ENCODE results near the gene RPH3AL. TPM values are rescaled to one million over a fixed set of nuclear protein-coding genes. Genes with fewer than 3 reads are reported as not detected.

The RPH3AL gene
- total and polyA plus RNA-seq, 10 donors = 4.8 to 182 (median 49.1) TPM

DNA sequence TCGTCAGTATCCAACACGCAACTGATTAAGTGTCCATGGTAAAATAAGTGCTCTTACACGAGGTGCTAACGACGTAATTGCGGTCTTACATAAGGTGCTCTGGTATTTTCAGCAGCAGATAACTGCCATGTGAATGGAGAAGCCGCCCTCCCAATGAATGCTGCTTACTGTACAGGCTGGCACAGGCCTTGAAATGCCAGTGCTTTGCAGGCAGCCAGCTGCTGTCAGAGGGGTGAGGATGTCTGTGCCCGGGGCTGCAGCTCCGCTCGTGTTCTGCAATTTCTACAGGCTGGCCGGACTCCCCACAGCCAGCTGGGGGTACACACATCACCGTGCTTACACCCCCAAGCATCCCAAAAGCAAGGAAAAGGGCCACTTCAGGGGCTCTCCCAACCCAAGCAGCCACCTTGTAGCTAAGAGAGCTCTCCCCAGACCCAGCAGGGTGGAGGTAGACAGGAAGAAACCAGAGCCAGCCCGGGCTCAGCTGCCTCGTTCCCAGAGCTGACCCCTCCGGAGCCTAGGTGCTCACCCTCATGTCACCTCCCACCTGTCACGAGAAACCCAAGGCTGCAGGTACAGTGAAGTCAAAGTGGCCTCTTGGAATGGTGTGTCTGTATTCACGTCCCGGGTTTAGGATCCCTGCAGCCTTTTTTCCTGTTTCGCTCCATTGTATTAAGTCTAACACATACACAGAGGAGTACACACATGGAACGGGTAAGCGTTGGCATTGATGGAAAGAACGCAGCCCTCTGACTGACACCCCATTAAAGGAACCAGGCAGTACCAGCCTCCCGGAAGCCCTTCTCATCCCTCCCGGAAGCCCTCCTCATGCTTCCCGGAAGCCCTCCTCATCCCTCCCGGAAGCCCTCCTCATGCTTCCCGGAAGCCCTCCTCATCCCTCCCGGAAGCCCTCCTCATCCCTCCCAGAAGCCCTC is 27.2 kb upstream of the RPH3AL start:
- Histone ChIP-seq H3K36me3 (no peaks in the 10 kb centered on the region), H3K27ac (peak overlapping the region in 3 of 8 donors; percentile 24 to 39 (median 31)), H3K27me3 (replicated peaks in 1 of 7) (peaks cover 0 to 11% (median 0%) of the 10 kb centered on the region in 7 donors), H3K4me3 (no peak overlapping the region), H3K4me1 (peaks cover 0 to 21% (median 4%) of the 10 kb centered on the region in 6 donors), H3K9me3 (no peaks in the 10 kb centered on the region)
- peak; percentile 42 for DNase-seq
- TF ChIP-seq POLR2A (IDR thresholded peaks at IDR 0.05) (no peak), POLR2AphosphoS5 (IDR thresholded peaks at IDR 0.05) (no peak)
- TF ChIP-seq, protein P1, sequence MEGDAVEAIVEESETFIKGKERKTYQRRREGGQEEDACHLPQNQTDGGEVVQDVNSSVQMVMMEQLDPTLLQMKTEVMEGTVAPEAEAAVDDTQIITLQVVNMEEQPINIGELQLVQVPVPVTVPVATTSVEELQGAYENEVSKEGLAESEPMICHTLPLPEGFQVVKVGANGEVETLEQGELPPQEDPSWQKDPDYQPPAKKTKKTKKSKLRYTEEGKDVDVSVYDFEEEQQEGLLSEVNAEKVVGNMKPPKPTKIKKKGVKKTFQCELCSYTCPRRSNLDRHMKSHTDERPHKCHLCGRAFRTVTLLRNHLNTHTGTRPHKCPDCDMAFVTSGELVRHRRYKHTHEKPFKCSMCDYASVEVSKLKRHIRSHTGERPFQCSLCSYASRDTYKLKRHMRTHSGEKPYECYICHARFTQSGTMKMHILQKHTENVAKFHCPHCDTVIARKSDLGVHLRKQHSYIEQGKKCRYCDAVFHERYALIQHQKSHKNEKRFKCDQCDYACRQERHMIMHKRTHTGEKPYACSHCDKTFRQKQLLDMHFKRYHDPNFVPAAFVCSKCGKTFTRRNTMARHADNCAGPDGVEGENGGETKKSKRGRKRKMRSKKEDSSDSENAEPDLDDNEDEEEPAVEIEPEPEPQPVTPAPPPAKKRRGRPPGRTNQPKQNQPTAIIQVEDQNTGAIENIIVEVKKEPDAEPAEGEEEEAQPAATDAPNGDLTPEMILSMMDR (IDR thresholded peaks at IDR 0.05 in 8 of 11, conservative IDR thresholded peaks at IDR 0.05 in 3 of 11) = no peak
- intact Hi-C loops (cut with DNase I; ENCODE audit: low total_unique reads) = no loop called here
- 79 to 85% (median 85%) methylated on average over 23 to 28 of the region's 28 CpGs for WGBS, 5 donors

DNA sequence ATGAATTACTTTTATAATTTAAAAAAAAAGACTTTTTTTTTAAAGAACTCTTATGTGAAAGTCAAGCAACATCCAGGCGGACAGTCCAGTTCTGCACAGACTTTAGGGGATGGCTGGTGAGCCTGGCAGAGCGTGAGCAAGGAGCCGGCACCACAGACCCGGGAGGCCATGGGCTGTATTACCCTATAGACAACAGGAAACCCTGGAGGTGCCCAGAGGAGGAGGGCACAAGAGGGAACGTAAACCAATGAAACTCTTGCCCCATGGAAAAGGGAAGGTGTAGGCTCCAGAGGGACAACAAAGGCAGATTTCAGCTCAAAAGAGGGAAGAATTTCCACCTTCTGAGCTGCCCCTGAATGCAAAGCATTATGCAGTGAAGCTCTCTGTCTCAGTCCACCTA is 25.5 kb upstream of the RPH3AL start:
- H3K27me3 ChIP-seq (replicated peaks in 1 of 7) = no peaks in the 10 kb centered on the region
- no peaks in the 10 kb centered on the region for H3K9me3 ChIP-seq
- H3K4me3 ChIP-seq = no peak overlapping the region
- H3K4me1 ChIP-seq = peaks cover 0 to 19% (median 0%) of the 10 kb centered on the region in 6 donors
- H3K27ac ChIP-seq = no peak overlapping the region
- WGBS, 5 donors = 59 to 77% (median 73%) methylated on average over 5 of the region's 5 CpGs
- H3K36me3 ChIP-seq = no peaks in the 10 kb centered on the region
- peak; percentile 44 for DNase-seq
- no peak for TF ChIP-seq POLR2AphosphoS5 (IDR thresholded peaks at IDR 0.05)
- no peak for TF ChIP-seq POLR2A (IDR thresholded peaks at IDR 0.05)
- TF ChIP-seq, protein P1 (IDR thresholded peaks at IDR 0.05 in 8 of 11, conservative IDR thresholded peaks at IDR 0.05 in 3 of 11) = no peak
- intact Hi-C loops (cut with DNase I; ENCODE audit: low total_unique reads) = no loop called here

DNA sequence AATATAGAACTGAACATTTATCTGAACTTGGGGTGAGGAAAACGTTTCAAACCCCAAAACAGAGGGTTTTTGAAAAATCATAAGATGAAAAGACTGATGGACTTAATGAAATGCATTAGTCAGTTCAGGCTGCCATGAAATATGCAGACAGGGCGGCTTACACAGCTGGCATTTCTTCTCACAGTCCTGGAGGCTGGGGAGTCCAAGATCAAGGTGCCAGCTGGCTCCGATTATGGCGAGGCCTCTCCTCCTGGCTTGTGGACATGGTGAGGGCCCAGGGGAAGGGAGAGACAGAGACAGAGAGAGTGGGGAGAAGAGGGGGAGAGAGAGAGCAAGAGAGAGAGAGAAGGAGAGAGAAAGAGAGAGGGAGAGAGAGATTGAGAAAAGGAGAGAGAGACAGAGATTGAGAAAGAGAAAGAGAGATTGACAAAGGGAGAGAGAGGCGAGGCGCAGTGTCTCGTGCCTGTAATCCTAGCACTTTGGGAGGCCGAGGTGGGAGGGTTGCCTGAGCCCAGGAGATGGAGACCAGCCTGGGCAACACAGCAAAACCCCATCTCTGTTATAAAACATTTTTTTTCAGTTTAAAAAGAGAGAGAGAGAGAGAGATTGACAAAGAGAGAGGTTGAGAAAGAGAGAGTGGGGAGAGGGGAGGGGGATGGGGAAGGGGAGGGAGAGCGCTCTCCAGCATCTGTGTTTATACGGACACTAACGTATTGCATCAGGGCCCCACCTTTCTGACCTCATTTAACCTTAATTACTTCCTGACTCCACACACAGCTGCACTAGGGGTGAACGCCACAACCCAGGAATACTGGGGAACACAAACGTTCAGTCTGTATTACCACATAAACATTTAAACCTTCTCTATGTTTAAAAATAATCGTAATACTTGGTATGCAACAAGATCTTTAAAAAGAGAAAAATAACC is 24.6 kb upstream of the RPH3AL start:
- TF ChIP-seq POLR2A (IDR thresholded peaks at IDR 0.05) = no peak
- no peak for TF ChIP-seq POLR2AphosphoS5 (IDR thresholded peaks at IDR 0.05)
- TF ChIP-seq, protein P1 (IDR thresholded peaks at IDR 0.05 in 8 of 11, conservative IDR thresholded peaks at IDR 0.05 in 3 of 11) = no peak
- Histone ChIP-seq H3K4me1 (peaks cover 0 to 22% (median 0%) of the 10 kb centered on the region in 6 donors), H3K4me3 (no peak overlapping the region), H3K36me3 (no peaks in the 10 kb centered on the region), H3K9me3 (no peaks in the 10 kb centered on the region), H3K27ac (no peak overlapping the region), H3K27me3 (replicated peaks in 1 of 7) (no peaks in the 10 kb centered on the region)
- WGBS, 5 donors = 48 to 60% (median 49%) methylated on average over 14 of the region's 14 CpGs
- peak; percentile 11 for DNase-seq
- intact Hi-C loops (cut with DNase I; ENCODE audit: low total_unique reads) = no loop called here
